ENCODE data around the gene AGPAT1.

AGPAT1 gene

GRCh38 chr6:32181915-32182529, 6.1 kb upstream of the AGPAT1 start:
- Histone ChIP-seq H3K9me3 (ENCODE audit: control insufficient read depth, low read length) (no peaks in the 10 kb centered on the region), H2AFZ (no peak overlapping the region), H3K79me2 (peaks cover 3% of the 10 kb centered on the region), H3K27ac (no peak overlapping the region), H3K9ac (no peak overlapping the region), H3K4me3 (ENCODE audit: low read depth, low read length) (no peak overlapping the region), H3K4me1 (peaks cover 1% of the 10 kb centered on the region), H3K27me3 (ENCODE audit: control insufficient read depth, insufficient read depth, low read length) (no peaks in the 10 kb centered on the region), H3K4me2 (ENCODE audit: low read length) (no peak overlapping the region), H3K36me3 (ENCODE audit: control insufficient read depth, insufficient read depth, low read length) (no peaks in the 10 kb centered on the region)
- TF ChIP-seq, protein P1, sequence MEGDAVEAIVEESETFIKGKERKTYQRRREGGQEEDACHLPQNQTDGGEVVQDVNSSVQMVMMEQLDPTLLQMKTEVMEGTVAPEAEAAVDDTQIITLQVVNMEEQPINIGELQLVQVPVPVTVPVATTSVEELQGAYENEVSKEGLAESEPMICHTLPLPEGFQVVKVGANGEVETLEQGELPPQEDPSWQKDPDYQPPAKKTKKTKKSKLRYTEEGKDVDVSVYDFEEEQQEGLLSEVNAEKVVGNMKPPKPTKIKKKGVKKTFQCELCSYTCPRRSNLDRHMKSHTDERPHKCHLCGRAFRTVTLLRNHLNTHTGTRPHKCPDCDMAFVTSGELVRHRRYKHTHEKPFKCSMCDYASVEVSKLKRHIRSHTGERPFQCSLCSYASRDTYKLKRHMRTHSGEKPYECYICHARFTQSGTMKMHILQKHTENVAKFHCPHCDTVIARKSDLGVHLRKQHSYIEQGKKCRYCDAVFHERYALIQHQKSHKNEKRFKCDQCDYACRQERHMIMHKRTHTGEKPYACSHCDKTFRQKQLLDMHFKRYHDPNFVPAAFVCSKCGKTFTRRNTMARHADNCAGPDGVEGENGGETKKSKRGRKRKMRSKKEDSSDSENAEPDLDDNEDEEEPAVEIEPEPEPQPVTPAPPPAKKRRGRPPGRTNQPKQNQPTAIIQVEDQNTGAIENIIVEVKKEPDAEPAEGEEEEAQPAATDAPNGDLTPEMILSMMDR (IDR thresholded peaks at IDR 0.05) = no peak

GRCh38 chr6:32181148-32181702, 5.3 kb upstream of the AGPAT1 start:
- Histone ChIP-seq H3K9ac (no peak overlapping the region), H3K79me2 (peaks cover 3% of the 10 kb centered on the region), H2AFZ (no peak overlapping the region), H3K4me1 (peaks cover 9% of the 10 kb centered on the region), H3K27ac (no peak overlapping the region), H3K27me3 (ENCODE audit: control insufficient read depth, insufficient read depth, low read length) (no peaks in the 10 kb centered on the region), H3K36me3 (ENCODE audit: control insufficient read depth, insufficient read depth, low read length) (no peaks in the 10 kb centered on the region), H3K9me3 (ENCODE audit: control insufficient read depth, low read length) (no peaks in the 10 kb centered on the region), H3K4me2 (ENCODE audit: low read length) (no peak overlapping the region), H3K4me3 (ENCODE audit: low read depth, low read length) (no peak overlapping the region)
- TF ChIP-seq, protein P1 (IDR thresholded peaks at IDR 0.05) = no peak

DNA sequence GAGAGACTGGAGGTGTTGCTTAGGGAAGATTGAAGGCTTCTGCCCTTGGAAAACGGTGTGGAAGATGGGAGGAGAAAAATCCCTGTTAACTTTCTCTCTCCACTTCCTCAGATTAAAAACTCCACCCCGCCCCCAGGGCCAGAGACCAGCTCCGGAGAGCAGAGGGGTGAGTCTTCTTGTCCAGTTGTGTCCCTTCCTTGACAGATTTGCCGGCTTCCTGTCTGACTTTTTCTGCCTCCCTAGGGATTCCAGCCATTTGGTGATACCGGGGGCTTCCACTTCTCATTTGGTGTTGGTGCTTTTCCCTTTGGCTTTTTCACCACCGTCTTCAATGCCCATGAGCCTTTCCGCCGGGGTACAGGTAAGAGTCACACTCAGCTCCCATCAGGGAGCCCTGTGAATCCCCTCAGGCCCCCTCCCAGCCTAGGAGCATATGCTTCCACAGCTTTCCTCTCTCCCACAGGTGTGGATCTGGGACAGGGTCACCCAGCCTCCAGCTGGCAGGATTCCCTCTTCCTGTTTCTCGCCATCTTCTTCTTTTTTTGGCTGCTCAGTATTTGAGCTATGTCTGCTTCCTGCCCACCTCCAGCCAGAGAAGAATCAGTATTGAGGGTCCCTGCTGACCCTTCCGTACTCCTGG, 4.0 kb upstream of the AGPAT1 start:
- H3K79me2 ChIP-seq = peaks cover 9% of the 10 kb centered on the region
- peaks cover 9% of the 10 kb centered on the region for H3K4me1 ChIP-seq
- H3K36me3 ChIP-seq (ENCODE audit: control insufficient read depth, insufficient read depth, low read length) = no peaks in the 10 kb centered on the region
- TF ChIP-seq, protein P1 (IDR thresholded peaks at IDR 0.05) = no peak
- no peak overlapping the region for H2AFZ ChIP-seq
- H3K27me3 ChIP-seq (ENCODE audit: control insufficient read depth, insufficient read depth, low read length) = no peaks in the 10 kb centered on the region
- H3K4me2 ChIP-seq (ENCODE audit: low read length) = no peak overlapping the region
- no peak overlapping the region for H3K9ac ChIP-seq
- no peaks in the 10 kb centered on the region for H3K9me3 ChIP-seq (ENCODE audit: control insufficient read depth, low read length)
- no peak overlapping the region for H3K4me3 ChIP-seq (ENCODE audit: low read depth, low read length)
- H3K27ac ChIP-seq = no peak overlapping the region

DNA sequence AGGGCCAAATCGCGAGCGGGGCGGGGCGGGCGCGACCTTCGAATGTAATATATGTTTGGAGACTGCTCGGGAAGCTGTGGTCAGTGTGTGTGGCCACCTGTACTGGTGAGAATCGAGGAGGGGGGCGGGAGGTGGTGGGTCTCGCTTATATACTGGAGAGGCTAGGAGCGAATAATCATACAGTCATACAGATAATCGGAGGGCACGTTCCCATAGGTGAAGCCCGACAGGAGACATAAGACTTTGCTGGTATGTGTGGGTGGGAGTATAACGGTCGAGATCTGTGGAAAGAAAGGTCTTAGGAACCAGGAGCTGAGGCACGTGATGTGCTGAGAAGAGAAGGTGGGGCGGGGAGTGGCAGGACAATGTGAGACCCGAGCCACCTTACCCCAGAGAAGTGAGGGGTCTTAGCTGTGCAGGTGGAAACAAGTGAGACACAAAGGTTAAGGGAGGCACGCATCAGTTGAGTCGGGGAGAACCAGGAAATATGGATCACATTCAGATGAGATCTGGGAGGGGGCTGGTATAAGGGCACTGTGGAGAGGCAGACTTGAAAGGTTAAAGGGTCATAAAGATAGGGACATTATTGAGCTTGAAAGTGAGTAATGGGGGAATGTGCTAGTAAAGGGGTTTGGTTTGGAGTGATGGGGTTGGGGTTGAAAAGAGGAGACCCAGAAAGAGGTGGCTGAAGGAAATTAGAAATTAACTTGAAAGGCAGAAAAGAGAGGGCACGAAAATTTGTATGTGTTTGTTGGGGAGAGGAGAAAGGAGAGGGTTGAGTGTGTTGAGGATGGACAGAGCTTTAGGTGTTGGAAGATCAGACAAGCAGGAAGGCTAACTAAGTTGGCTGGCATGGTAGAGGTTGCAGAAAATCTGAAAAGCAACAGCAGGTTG, 2.9 kb upstream of the AGPAT1 start:
- no peaks in the 10 kb centered on the region for H3K9me3 ChIP-seq (ENCODE audit: control insufficient read depth, low read length)
- H3K79me2 ChIP-seq = peaks cover 9% of the 10 kb centered on the region
- H3K27ac ChIP-seq = peak overlapping the region; percentile 98
- TF ChIP-seq, protein P1 (IDR thresholded peaks at IDR 0.05) = no peak
- H3K4me2 ChIP-seq (ENCODE audit: low read length) = peak overlapping the region; percentile 91
- no peaks in the 10 kb centered on the region for H3K27me3 ChIP-seq (ENCODE audit: control insufficient read depth, insufficient read depth, low read length)
- peak overlapping the region; percentile 89 for H2AFZ ChIP-seq
- H3K36me3 ChIP-seq (ENCODE audit: control insufficient read depth, insufficient read depth, low read length) = no peaks in the 10 kb centered on the region
- H3K9ac ChIP-seq = peak overlapping the region; percentile 47
- peaks cover 9% of the 10 kb centered on the region for H3K4me1 ChIP-seq
- H3K4me3 ChIP-seq (ENCODE audit: low read depth, low read length) = peak overlapping the region; percentile 89

All from parathyroid adenoma (tissue), 2 donors.